Measurements from ENCODE around the gene USP22. TPM values are rescaled to one million over a fixed set of nuclear protein-coding genes. Genes with fewer than 3 reads are reported as not detected.

USP22 gene
- total and polyA plus RNA-seq, 8 donors, result 157 to 229 (median 202) TPM

DNA sequence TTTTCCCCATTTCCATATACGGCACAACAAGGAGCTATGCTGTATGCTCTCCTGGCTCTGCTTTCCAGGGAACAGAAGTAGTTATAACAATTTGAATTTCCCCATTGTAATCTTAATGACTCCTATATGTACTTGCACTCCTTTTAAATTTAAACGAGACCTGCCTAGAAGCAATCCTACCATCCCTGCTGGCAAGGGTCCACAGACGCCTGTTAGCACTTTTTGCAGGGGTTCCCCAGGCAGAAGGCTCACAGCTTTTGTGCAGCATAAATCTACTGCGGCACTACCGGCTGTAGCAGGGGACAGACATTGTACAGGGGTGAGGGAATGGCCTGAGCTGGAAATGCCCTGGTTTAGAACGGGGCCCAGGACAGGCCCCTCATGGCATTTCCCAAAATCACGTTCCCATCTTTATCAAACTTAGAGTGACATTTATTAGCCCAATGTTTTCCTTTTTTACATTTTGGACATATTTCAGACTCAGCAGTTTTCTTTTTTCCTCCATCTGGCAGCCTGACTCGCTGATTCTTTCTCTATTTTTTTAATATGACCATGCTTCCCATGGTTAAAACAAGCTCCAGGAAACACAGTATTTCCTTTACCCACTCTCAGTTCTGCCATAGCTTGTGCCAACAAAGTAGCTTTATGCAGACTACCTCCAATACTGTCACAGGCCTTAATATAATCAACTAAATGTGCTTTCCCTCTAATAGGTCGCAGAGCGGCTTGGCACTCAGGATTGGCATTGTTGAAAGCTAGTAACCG is 35.4 kb upstream of the USP22 start:
- Histone ChIP-seq H3K4me3 (no peak overlapping the region), H3K36me3 (no peaks in the 10 kb centered on the region), H3K4me1 (no peaks in the 10 kb centered on the region), H3K9me3 (no peaks in the 10 kb centered on the region), H3K27ac (no peak overlapping the region), H3K27me3 (no peaks in the 10 kb centered on the region)
- ATAC-seq (no peak), DNase-seq (no peak)
- TF ChIP-seq, protein P1, sequence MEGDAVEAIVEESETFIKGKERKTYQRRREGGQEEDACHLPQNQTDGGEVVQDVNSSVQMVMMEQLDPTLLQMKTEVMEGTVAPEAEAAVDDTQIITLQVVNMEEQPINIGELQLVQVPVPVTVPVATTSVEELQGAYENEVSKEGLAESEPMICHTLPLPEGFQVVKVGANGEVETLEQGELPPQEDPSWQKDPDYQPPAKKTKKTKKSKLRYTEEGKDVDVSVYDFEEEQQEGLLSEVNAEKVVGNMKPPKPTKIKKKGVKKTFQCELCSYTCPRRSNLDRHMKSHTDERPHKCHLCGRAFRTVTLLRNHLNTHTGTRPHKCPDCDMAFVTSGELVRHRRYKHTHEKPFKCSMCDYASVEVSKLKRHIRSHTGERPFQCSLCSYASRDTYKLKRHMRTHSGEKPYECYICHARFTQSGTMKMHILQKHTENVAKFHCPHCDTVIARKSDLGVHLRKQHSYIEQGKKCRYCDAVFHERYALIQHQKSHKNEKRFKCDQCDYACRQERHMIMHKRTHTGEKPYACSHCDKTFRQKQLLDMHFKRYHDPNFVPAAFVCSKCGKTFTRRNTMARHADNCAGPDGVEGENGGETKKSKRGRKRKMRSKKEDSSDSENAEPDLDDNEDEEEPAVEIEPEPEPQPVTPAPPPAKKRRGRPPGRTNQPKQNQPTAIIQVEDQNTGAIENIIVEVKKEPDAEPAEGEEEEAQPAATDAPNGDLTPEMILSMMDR (IDR thresholded peaks at IDR 0.05), result no peak
- intact Hi-C loops (cut with DNase I), result no loop called here

DNA sequence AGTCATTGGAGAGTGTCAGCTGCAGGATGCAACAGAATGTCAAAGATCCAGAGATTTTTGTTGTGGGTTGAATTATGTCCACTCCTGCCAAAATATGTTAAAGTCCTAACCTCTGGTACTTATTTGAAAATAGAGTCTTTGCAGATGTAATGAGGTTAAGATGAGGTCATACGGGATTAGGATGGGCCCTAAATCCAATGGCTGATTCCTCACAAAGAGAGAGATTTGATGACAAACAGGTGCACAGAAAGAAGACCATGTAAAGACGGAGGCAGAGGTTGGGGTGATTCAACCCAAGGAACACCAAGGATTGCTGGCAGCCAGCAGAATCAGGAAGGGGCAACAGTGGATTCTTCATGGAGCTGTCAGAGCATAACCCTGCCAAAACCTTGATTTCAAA is 34.5 kb upstream of the USP22 start:
- H3K27me3 ChIP-seq, result no peaks in the 10 kb centered on the region
- no peaks in the 10 kb centered on the region for H3K9me3 ChIP-seq
- H3K27ac ChIP-seq, result no peak overlapping the region
- ATAC-seq (no peak), DNase-seq (no peak)
- no peak overlapping the region for H3K4me3 ChIP-seq
- TF ChIP-seq, protein P1 (IDR thresholded peaks at IDR 0.05), result no peak
- no peaks in the 10 kb centered on the region for H3K4me1 ChIP-seq
- H3K36me3 ChIP-seq, result no peaks in the 10 kb centered on the region
- intact Hi-C loops (cut with DNase I), result no loop called here

DNA sequence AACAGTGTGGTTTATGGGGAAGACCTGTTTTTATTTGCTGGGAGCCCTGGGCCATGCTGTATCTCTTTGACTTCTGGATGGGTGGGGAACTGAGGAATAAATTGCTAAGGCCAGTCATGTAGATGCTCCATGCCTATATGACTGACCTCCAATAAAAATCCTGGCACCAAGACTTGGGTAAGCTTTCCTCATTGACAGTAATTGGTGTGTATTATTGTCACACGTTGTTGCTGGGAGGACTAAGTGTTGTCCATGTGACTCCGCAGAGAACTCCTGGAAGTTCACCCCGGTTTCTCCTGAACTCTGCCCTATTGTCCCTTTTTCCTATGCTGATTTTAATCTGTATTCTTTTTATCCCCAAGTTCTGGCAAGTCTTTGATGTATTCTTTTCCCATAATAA is 33.4 kb upstream of the USP22 start:
- intact Hi-C loops (cut with DNase I), result no loop called here
- no peaks in the 10 kb centered on the region for H3K36me3 ChIP-seq
- TF ChIP-seq, protein P1 (IDR thresholded peaks at IDR 0.05), result no peak
- H3K9me3 ChIP-seq, result no peaks in the 10 kb centered on the region
- ATAC-seq (no peak), DNase-seq (no peak)
- no peaks in the 10 kb centered on the region for H3K27me3 ChIP-seq
- no peak overlapping the region for H3K4me3 ChIP-seq
- no peak overlapping the region for H3K27ac ChIP-seq
- H3K4me1 ChIP-seq, result no peaks in the 10 kb centered on the region

DNA sequence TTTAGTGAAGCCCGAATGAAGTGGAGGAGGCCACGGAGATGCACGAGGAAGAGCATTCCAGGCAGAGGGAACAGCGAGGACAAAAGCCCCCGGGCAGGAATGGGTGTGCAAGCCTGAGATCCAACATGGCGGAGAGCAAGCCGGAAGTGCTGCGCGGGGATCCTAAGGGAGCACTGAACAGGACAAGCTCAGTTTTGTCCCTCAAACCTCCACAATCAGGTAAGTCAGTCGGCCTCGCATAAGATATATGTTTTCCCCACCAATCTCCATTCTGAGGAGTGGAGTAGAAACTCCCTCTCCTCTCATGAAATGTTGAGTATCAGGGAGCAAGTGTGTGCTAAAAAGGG is 32.9 kb upstream of the USP22 start:
- no peak overlapping the region for H3K27ac ChIP-seq
- H3K36me3 ChIP-seq, result no peaks in the 10 kb centered on the region
- ATAC-seq, result no peak
- TF ChIP-seq, protein P1 (IDR thresholded peaks at IDR 0.05), result no peak
- intact Hi-C loops (cut with DNase I), result no loop called here
- H3K27me3 ChIP-seq, result no peaks in the 10 kb centered on the region
- H3K4me3 ChIP-seq, result no peak overlapping the region
- H3K9me3 ChIP-seq, result no peaks in the 10 kb centered on the region
- H3K4me1 ChIP-seq, result no peaks in the 10 kb centered on the region
- no peak for DNase-seq

DNA sequence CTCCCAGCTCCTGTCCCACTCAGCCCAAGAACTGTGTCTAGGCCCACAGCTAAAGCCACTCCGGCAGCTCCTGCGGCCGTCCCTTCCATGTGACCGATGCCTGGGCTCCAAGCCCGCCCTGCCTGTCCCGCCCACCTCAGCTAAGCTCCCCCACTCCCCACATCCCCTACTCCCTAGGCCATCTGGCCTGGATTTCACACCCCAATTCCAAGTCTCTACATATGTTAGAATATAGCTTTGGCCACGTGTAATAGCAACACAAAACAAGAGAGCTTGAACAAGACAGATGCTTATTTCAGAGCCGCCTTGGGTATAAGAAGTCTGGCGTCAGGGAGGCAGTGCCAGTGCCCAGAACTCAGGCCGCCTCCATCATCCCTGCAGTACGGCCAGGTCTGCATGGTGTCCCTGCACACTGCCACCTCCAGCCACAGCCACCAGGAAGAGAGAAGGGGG is 30.0 kb upstream of the USP22 start:
- Histone ChIP-seq H3K4me3 (no peak overlapping the region), H3K27me3 (no peaks in the 10 kb centered on the region), H3K4me1 (no peaks in the 10 kb centered on the region), H3K9me3 (no peaks in the 10 kb centered on the region), H3K36me3 (no peaks in the 10 kb centered on the region), H3K27ac (no peak overlapping the region)
- TF ChIP-seq, protein P1 (IDR thresholded peaks at IDR 0.05), result no peak
- no peak for ATAC-seq
- intact Hi-C loops (cut with DNase I), result no loop called here
- peak in 1 of 4 donors; percentile 33 for DNase-seq
